Measurements from ENCODE around the gene TNP2.
A peak's percentile ranks its signal among the peaks of the same experiment; 100 is the strongest.
"Not testable (repeated sequence)": the region's sequence is repeated elsewhere in the genome, so short reads cannot be mapped to it uniquely, and the experiment has no call there.

The TNP2 gene

GRCh38 chr16:11299865-11300559 is 30.9 kb upstream of the TNP2 start:
- DNase-seq, result no peak

GRCh38 chr16:11298950-11299547 is 29.9 kb upstream of the TNP2 start:
- DNase-seq, result not testable (repeated sequence)

GRCh38 chr16:11298143-11298900 is 29.2 kb upstream of the TNP2 start:
- no peak for DNase-seq

GRCh38 chr16:11297492-11298142 is 28.5 kb upstream of the TNP2 start:
- DNase-seq, result peak; percentile 69

DNA sequence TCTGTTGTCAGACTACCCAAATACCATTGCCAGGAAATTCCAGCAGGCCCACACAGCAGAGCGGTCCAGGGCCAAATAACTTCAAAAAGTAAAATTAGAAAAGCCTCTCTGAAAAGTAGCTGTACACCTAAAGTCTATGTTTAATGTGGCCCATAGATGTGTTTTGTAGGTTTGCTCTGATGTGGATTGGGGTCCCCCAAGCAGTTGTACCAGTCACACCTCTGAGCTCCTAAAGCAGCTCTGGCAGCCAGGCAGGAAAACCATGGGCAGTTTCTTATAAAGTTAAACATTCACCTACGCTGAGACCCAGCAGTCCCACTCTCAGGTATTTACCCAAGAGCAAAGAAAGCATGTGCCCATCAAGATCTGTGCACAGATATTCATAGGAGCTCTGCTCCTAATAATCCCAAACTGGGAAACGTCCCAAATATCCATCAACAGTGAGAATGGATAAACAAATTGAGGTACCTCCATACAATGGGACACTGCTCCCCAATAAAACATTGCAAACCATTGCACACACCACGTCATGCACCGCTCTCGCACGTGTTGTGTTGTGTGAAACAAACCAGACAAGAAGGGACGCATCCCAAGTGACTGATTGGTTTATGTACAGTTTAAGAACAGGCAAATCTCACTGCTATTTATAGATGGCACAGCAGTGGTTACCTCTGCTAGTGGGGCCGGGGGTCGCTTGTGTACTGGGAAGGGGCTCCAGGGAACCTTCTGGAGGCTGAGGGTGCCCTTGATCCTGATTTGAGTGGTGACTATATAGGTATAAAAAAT is 27.8 kb upstream of the TNP2 start:
- DNase-seq, result no peak

DNA sequence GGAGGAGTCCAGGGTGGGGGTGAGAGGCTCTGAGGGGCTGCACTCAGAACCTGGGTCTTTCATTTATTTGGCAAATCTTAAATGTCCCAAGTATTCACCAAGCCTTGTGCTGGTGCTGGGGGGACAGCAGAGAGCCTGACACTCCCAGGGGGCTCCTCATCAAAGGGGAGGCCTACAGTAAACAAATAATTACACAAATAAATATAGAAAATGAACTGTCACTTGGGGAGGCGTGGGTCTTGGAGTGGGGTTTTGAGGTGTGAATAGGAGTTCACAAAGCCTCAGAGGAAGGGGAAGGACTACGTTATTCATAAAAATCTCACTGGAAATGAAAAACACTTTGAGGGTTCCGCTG is 27.2 kb upstream of the TNP2 start:
- no peak for DNase-seq

DNA sequence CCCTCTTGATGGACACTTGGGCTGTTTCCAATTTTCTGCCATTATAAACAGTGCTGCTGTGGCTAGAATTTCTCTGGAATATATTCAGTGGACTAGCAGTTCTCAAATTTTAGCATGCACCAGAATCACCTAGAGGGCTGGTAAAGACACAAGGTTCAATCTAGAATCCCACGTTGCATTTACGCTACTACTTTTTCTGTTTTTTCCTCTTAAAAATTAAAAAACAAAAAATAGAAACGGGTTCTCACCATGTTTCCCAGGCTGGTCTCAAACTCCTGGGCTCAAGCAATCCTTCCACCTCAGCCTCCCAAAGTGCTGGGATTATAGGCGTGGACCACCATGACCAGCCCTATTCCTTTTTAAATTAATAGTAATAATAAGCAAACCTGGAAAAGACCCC is 26.5 kb upstream of the TNP2 start:
- no peak for DNase-seq

DNA sequence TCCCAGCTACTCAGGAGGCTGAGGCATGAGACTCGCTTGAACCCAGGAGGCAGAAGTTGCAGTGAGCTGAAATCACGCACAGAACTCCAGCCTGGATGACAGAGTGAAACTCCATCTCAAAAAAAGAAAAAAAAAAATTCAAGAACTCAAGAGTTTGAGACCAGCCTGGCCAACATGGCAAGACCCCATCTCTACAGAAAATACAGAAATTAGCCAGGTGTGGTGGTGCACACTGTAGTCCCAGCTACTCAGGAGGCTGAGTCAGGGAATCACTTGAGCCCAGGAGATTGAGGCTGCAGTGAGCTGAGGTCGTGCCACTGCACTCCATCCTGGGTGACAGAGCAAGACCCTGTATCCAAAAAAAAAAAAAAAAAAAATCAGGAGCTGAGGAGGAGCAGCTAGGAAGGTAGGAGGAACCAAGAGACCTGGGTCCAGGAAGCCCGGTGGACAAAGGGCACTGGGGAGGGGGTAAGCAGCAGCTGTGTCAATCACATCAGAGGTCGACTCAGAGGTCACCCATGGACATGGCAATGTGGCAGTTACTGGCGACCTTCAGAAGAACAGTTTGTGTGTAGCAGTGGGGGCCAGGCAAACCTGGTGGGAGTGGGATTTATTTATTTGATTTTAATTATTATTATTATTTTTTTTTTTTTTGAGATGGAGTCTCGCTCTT is 23.1 kb upstream of the TNP2 start:
- DNase-seq, result no peak

- no peak for DNase-seq
Observed at GRCh38 chr16:11291091-11291703, 22.1 kb upstream of the TNP2 start.

DNA sequence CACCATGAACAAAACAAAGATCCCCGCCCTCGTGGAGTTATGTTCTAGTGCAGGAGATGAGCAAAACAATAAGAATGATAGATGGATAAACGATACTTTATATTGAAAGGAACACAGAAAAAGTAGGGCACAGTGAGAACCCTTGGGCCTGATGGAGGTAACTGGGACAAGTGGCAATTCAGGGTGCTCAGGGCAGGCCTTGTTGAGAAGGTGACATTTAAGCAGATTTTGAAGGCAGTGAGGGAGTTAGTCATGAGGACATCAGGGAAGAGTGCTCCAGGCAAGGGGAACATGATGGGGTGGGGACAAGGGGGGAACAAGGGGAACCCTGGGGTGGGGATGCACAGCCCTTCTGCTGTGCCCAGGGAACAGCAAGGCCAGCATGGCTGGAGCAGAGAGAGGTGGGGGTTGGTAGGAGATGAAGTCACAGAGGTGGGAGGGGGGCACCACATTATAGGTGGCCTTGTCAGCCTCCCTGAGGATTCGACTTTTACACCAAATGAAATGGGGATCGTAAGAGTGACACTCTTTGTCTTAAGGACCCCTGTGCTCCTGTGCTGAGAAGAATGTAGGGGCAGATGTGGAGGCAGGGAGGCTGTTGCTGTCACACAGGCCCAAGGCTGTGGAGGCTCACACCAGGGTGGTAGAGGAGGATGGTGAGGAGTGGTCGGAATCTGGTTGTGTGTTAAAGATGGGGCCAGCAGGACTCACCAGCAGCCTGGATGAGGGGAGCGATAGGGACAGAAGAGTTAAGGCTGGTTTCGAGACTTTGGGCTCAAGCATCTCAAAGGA is 21.2 kb upstream of the TNP2 start:
- DNase-seq, result no peak

DNA sequence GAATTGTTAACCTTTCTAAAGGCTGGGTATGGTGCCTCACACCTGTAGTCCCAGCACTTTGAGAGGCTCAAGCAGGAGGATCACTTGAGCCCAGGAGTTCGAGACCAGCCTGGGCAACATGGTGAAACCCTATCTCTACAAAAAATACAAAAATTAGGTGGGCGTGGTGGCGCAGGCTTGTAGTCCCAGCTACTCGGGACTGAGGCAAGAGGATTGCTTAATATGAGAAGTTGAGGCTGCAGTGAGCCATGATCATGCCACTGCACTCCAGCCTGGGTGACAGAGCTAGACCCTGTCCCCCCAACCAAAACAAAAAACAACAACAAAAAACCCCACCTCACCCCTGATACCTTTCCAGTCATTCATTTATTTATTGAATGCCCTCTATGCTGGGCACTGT is 20.6 kb upstream of the TNP2 start:
- not testable (repeated sequence) for DNase-seq

GRCh38 chr16:11289202-11289601 is 20.1 kb upstream of the TNP2 start:
- DNase-seq, result no peak

DNA sequence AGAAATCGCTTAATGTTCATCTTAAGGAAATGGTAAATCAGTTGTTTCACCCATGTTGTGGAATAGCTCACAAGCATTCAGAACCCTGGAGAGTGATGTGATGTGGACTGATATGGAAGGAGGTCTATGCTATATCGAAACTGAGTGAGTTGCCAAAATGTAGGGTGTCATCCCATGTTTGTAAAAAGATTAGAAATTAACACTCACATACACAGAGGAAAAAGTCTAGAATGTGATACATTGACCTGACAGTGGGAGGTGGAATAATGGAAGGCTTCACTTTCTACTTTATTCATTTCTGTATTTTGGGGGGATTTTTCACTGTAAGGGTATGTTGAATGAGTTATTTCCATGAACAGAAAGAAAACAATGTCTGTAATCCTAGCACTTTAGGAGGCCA is 16.7 kb upstream of the TNP2 start:
- DNase-seq, result no peak

- DNase-seq, result no peak
Observed at GRCh38 chr16:11283820-11284248, 14.7 kb upstream of the TNP2 start.

DNA sequence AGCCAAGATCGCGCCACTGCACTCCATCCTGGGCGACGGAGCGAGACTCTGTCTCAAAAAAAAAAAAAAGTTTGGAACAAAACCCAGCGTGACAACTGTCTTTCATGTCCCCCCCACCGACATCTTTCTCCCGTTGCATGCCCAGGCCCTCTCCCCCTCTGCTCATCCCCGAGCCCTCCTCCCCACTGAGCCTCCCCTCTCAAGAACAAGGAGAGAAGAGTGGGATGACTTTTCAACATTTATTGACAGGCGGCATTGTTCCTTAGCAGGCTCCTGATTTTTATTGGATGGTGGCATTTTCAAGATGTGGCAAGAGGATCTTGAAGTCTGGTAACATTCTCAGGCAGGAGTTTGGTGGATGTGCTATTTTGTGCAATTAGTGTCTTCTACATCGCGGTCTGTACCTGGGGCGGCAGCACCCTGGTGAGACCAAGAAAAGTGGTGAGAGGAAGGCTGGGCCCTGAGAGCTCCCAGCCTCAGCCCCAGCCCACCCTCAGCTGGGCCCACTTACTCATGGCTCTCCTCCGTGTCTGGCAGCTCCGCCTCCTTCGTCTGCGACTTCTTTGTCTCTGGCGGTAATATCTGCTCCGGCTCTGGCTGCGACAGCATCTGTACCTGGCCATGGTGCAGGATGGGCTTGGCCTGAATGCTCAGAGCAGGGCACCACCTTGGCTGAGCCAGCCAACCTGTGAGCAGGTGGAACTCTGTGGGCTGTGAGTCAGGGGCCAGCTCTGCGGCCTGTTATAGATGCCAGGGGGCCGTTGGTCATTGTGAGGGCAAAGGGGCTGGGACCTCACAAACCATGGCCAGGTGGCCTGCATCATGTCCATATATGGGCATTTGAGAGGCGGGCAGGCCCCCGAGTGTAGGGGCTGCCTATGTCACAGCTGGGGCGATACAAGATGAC is 11.7 kb upstream of the TNP2 start, which contains the start of gene PRM1:
TSS of gene PRM1 (minus strand) at position 715 of the 907 bp plus-strand sequence. CDS start at position 623, 92 bp downstream.
- DNase-seq, result no peak

DNA sequence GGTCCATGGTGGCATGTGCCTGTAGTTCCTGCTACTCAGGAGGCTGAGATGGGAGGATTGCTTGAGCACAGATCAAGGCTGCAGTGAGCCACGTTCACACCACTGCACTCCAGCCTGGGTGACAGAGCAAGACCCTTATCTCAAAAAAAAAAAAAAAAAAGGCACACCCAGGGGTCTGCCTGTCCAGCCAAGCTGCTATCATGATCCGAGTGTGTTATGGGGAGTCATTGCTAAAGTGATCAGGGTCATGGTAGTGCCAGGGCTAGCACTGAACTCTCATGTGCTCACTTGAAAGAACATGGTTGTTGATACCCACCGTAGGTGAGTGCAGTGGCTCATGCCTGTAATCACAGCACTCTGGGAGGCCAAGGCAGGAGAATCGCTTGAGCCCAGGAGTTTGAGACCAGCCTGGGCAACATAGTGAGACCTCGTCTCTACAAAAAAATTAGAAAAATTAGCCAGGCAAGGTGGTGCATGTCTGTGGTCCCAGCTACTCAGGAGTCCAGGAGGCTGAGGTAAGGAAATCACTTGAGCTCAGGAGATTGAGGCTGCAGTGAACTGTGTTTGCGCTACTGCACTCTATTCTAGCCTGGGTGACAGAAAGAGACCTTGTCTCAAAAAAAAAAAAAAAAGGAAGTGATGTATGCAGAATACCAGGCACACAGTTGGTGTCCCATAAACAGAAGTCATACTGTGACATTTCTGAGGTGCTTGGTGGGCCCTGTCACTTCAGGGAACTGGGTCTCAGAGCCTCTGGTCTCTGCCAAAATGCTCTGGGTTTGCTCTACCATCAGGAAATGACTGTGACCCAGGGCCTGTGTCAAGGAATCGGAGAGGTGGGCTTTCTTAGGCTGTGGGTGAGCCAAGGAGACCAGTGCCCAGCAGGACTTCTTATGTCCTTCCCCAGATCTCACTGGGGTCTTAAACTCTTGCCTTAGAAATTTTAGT is 9.8 kb upstream of the TNP2 start:
- DNase-seq, result no peak

DNA sequence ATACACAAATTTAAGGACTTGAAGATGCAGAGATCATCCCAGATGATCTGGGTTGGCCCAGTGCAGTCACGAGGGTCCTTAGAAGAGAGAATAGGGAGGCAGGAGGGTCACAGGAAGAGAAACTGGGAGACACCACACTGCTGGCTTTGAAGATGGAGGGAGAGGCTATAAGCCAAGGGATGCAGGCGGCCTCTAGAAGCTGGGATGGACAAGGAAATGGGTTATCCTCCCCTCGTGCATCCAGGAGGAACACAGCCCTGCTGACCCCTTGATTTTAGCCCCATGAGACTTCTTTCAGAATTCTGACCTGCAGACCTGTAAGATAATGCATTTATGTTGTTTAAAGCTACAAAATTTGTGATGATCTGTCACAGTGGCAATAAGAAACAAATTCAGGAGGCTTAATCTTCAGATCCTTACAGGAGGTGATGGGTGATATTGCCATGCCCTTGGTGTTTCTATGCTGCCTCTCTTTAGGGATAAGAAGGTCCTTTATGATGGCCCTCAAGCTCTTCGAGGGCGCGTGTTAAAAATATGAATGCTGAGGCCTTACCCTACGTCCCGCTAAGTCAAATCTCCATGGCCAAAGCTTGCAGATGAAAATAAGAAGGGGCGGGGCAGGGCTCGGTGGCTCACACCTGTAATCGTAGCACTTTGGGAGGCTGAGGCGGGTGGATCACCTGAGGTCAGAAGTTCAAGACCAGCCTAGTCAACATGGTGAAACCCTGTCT is 8.6 kb upstream of the TNP2 start:
- no peak for DNase-seq
